ENCODE results near the gene SERPINA9.
"Not testable (repeated sequence)": the region's sequence is repeated elsewhere in the genome, so short reads cannot be mapped to it uniquely, and the experiment has no call there.

SERPINA9 gene

GRCh38 chr14:94517248-94517640, 41.2 kb upstream of the SERPINA9 start:
- DNase-seq (ENCODE audit: low read depth), result no peak
- no peak for TF ChIP-seq CTCF (IDR thresholded peaks at IDR 0.05; ENCODE audit: control insufficient read depth, insufficient read depth, low read depth, low read length, missing control alignments)
- H3K4me3 ChIP-seq (ENCODE audit: control insufficient read depth, low read depth, low read length), result no peak overlapping the region

- no peak for DNase-seq (ENCODE audit: low read depth)
- no peak for TF ChIP-seq CTCF (IDR thresholded peaks at IDR 0.05; ENCODE audit: control insufficient read depth, insufficient read depth, low read depth, low read length, missing control alignments)
- no peak overlapping the region for H3K4me3 ChIP-seq (ENCODE audit: control insufficient read depth, low read depth, low read length)
Measured at GRCh38 chr14:94515856-94516255, 39.9 kb upstream of the SERPINA9 start.

GRCh38 chr14:94515426-94515825, 39.4 kb upstream of the SERPINA9 start:
- H3K4me3 ChIP-seq (ENCODE audit: control insufficient read depth, low read depth, low read length), result no peak overlapping the region
- no peak for DNase-seq (ENCODE audit: low read depth)
- TF ChIP-seq CTCF (IDR thresholded peaks at IDR 0.05; ENCODE audit: control insufficient read depth, insufficient read depth, low read depth, low read length, missing control alignments), result no peak

- no peak overlapping the region for H3K4me3 ChIP-seq (ENCODE audit: control insufficient read depth, low read depth, low read length)
- DNase-seq (ENCODE audit: low read depth), result no peak
- TF ChIP-seq CTCF (IDR thresholded peaks at IDR 0.05; ENCODE audit: control insufficient read depth, insufficient read depth, low read depth, low read length, missing control alignments), result no peak
Measured at GRCh38 chr14:94514351-94514750, 38.4 kb upstream of the SERPINA9 start.

GRCh38 chr14:94510481-94510880, 34.5 kb upstream of the SERPINA9 start:
- DNase-seq (ENCODE audit: low read depth); H3K4me3 ChIP-seq (ENCODE audit: control insufficient read depth, low read depth, low read length): not testable (repeated sequence)

GRCh38 chr14:94509356-94509755, 33.4 kb upstream of the SERPINA9 start, which contains the start of gene SERPINA12:
SERPINA12 (minus strand) TSS chr14:94509469; CDS start chr14:94498397, 11,072 bp downstream.
- TF ChIP-seq CTCF (IDR thresholded peaks at IDR 0.05; ENCODE audit: control insufficient read depth, insufficient read depth, low read depth, low read length, missing control alignments), result no peak
- H3K4me3 ChIP-seq (ENCODE audit: control insufficient read depth, low read depth, low read length), result no peak within 1 kb of the TSS
- DNase-seq (ENCODE audit: low read depth), result no peak

- H3K4me3 ChIP-seq (ENCODE audit: control insufficient read depth, low read depth, low read length), result no peak overlapping the region
Measured at GRCh38 chr14:94505641-94506040, 29.6 kb upstream of the SERPINA9 start.

More at GRCh38 chr14:94505641-94506040, 29.6 kb upstream of the SERPINA9 start:
- no peak for DNase-seq (ENCODE audit: low read depth)
- no peak for TF ChIP-seq CTCF (IDR thresholded peaks at IDR 0.05; ENCODE audit: control insufficient read depth, insufficient read depth, low read depth, low read length, missing control alignments)

Data from AG09309 (cell line).